H1 (cell line): Measurements from ENCODE around the gene HSCB. TPM values are rescaled to one million over a fixed set of nuclear protein-coding genes. Genes with fewer than 3 reads are reported as not detected.

Experiments used
- CTCF ChIA-PET: fragments of 300-600 bp; sonication (Branson Sonifier 250); formaldehyde crosslinking; loops from one replicate; lab custom pipeline; 2021; ENCODE audit not compliant: partially characterized antibody; lab: Charles Lee
- POLR2A ChIA-PET: fragments of 300-600 bp; sonication (Branson Sonifier 250); formaldehyde crosslinking; loops from one replicate; lab custom pipeline; 2021; ENCODE audit warnings: inconsistent platforms; ENCODE audit not compliant: partially characterized antibody; lab: Charles Lee
- DNase-seq, 2 experiments: peaks; one replicate each; pipeline versions ENCODE4 v3.0.0 to v3.0.0-alpha.2; 2010 to 2022; ENCODE audit warnings: low spot score in 2 of 2, low read depth in 1 of 2, mixed read lengths in 1 of 2
- FAIRE-seq: peaks from 2 replicates; lab custom pipeline; 2011; peaks lifted over from hg19 to GRCh38; lab: Jason Lieb, UNC
- H2AFZ ChIP-seq: 2 replicates; pipeline ENCODE4 v1.8.1; 2012; ENCODE audit warnings: low read length, inconsistent platforms
- H2AK5ac ChIP-seq: 2 replicates; pipeline ENCODE4 v1.6.1; 2013; ENCODE audit warnings: low read depth, low read length
- H2BK120ac ChIP-seq: replicated peaks from 2 replicates; pipeline ENCODE3; 2013; ENCODE audit warnings: low read depth, low read length, inconsistent platforms
- H2BK12ac ChIP-seq: 2 replicates; pipeline ENCODE4 v1.6.1; 2013; ENCODE audit warnings: low read depth, low read length
- H2BK15ac ChIP-seq: 2 replicates; pipeline ENCODE4 v1.6.1; 2013; ENCODE audit warnings: low read length
- H2BK20ac ChIP-seq: 2 replicates; pipeline ENCODE4 v1.6.1; 2013; ENCODE audit warnings: low read length
- H2BK5ac ChIP-seq: 2 replicates; pipeline ENCODE4 v1.6.1; 2013; ENCODE audit warnings: low read depth, low read length
- H3K14ac ChIP-seq: 2 replicates; pipeline ENCODE4 v1.6.1; 2013; ENCODE audit warnings: inconsistent platforms; ENCODE audit not compliant: insufficient read length
- H3K18ac ChIP-seq: 2 replicates; pipeline ENCODE4 v1.6.1; 2013; ENCODE audit warnings: low read length; ENCODE audit errors: extremely low read depth
- H3K23ac ChIP-seq: 2 replicates; pipeline ENCODE4 v1.6.1; 2013; ENCODE audit warnings: inconsistent platforms; ENCODE audit not compliant: insufficient read length
- H3K23me2 ChIP-seq: 2 replicates; pipeline ENCODE4 v1.6.1; 2013; ENCODE audit warnings: low read depth, low read length
- H3K27ac ChIP-seq: 2 replicates; pipeline ENCODE4 v1.6.1; 2011; ENCODE audit warnings: low read depth, low read length, inconsistent platforms
- H3K27me3 ChIP-seq, 4 experiments: replicated peaks in 1 of 4; 1 replicate in 1 of 4; 2 replicates in 3 of 4; pipeline versions ENCODE4 v1.6.1 to v1.8.1; 2011 to 2013; ENCODE audit warnings: low read length in 3 of 4, mild to moderate bottlenecking in 3 of 4, inconsistent platforms in 2 of 4, mixed read lengths in 2 of 4, moderate library complexity in 1 of 4; ENCODE audit not compliant: control insufficient read depth in 3 of 4, insufficient read depth in 3 of 4; ENCODE audit errors: extremely low read depth in 1 of 4
- H3K36me3 ChIP-seq, 4 experiments: 2 replicates each; pipeline versions ENCODE4 v1.6.1 to v1.8.1; 2011 to 2013; ENCODE audit warnings: mild to moderate bottlenecking in 4 of 4, low read length in 3 of 4, moderate library complexity in 2 of 4, control low read depth in 1 of 4, inconsistent platforms in 1 of 4; ENCODE audit not compliant: insufficient read depth in 4 of 4, control insufficient read depth in 2 of 4
- H3K4ac ChIP-seq: replicated peaks from 2 replicates; pipeline ENCODE3; 2013; ENCODE audit warnings: low read length, low read depth, mixed read lengths, inconsistent platforms; ENCODE audit not compliant: insufficient read length
- H3K4me1 ChIP-seq, 4 experiments: replicated peaks in 1 of 4; 1 replicate in 1 of 4; 2 replicates in 3 of 4; pipeline versions ENCODE4 v1.6.1 to v1.8.1; 2011 to 2013; ENCODE audit warnings: low read length in 3 of 4, inconsistent platforms in 2 of 4, mixed read lengths in 1 of 4; ENCODE audit not compliant: insufficient read depth in 4 of 4, control insufficient read depth in 3 of 4
- H3K4me2 ChIP-seq, 2 experiments: 2 replicates each; pipeline versions ENCODE4 v1.6.1 to v1.8.1; 2011 to 2013; ENCODE audit warnings: low read depth in 2 of 2, low read length in 2 of 2, control low read depth in 1 of 2, inconsistent platforms in 1 of 2, mild to moderate bottlenecking in 1 of 2; ENCODE audit not compliant: insufficient read depth in 1 of 2
- H3K4me3 ChIP-seq, 4 experiments: fragments of 200-600, 300-600 bp in 1 of 4; sonication (generic), shearing (Covaris generic), sonication (Bioruptor Twin) in 1 of 4; 2 replicates each; pipeline versions ENCODE4 v1.5.1 to v1.8.1; 2011 to 2016; ENCODE audit warnings: low read length in 4 of 4, low read depth in 3 of 4, control low read depth in 2 of 4, inconsistent platforms in 2 of 4, mild to moderate bottlenecking in 2 of 4, mixed read lengths in 1 of 4, moderate library complexity in 1 of 4; ENCODE audit not compliant: insufficient read depth in 2 of 4; ENCODE audit errors: extremely low read depth in 1 of 4
- H3K56ac ChIP-seq: replicated peaks from 2 replicates; pipeline ENCODE3; 2013; ENCODE audit warnings: low read depth, mild to moderate bottlenecking, mixed read lengths, low read length, inconsistent platforms; ENCODE audit not compliant: insufficient read length
- H3K79me1 ChIP-seq: 2 replicates; pipeline ENCODE4 v1.6.1; 2013; ENCODE audit warnings: low read depth, low read length, control low read depth
- H3K79me2 ChIP-seq, 2 experiments: 2 replicates each; pipeline versions ENCODE4 v1.6.1 to v1.8.1; 2012 to 2013; ENCODE audit warnings: low read length in 2 of 2, mild to moderate bottlenecking in 2 of 2, inconsistent platforms in 1 of 2; ENCODE audit not compliant: insufficient read depth in 2 of 2, control insufficient read depth in 1 of 2
- H3K9ac ChIP-seq, 4 experiments: replicated peaks in 1 of 4; 1 replicate in 1 of 4; 2 replicates in 3 of 4; pipeline versions ENCODE4 v1.6.1 to v1.8.1; 2011 to 2013; ENCODE audit warnings: low read depth in 3 of 4, low read length in 3 of 4, control low read depth in 2 of 4, mild to moderate bottlenecking in 2 of 4, moderate library complexity in 2 of 4, inconsistent platforms in 1 of 4; ENCODE audit errors: extremely low read depth in 1 of 4
- H3K9me3 ChIP-seq, 2 experiments: 2 replicates each; pipeline versions ENCODE4 v1.6.1 to v1.8.1; 2012 to 2013; ENCODE audit warnings: mild to moderate bottlenecking in 2 of 2, moderate library complexity in 2 of 2, control low read depth in 1 of 2, inconsistent platforms in 1 of 2, low read depth in 1 of 2, low read length in 1 of 2, mixed read lengths in 1 of 2; ENCODE audit not compliant: insufficient read depth in 2 of 2
- H4K20me1 ChIP-seq, 2 experiments: replicated peaks in 1 of 2; 2 replicates each; pipeline versions ENCODE3 to v1.8.1; 2011 to 2013; ENCODE audit warnings: inconsistent platforms in 2 of 2, low read length in 2 of 2, mild to moderate bottlenecking in 1 of 2; ENCODE audit not compliant: insufficient read depth in 2 of 2, control insufficient read depth in 1 of 2
- H4K5ac ChIP-seq: 2 replicates; pipeline ENCODE4 v1.6.1; 2013; ENCODE audit warnings: low read length, low read depth, mixed read lengths, inconsistent platforms; ENCODE audit not compliant: insufficient read length
- H4K8ac ChIP-seq: 2 replicates; pipeline ENCODE4 v1.8.0; 2013; ENCODE audit warnings: mild to moderate bottlenecking, moderate library complexity, low read length, inconsistent platforms; ENCODE audit not compliant: insufficient read depth; ENCODE audit errors: extremely low read depth
- H4K91ac ChIP-seq: replicated peaks from 2 replicates; pipeline ENCODE3; 2013; ENCODE audit warnings: low read length, mixed read lengths, inconsistent platforms; ENCODE audit not compliant: insufficient read length
- CHD1 ChIP-seq: IDR thresholded peaks from 2 replicates; pipeline ENCODE4 v1.6.1; 2012; ENCODE audit warnings: low read depth, low read length, improper control_type of control experiment
- KDM1A ChIP-seq: fragments of 200-600, 300-600 bp; sonication (generic); IDR thresholded peaks from 2 replicates; pipeline ENCODE4 v1.7.1; 2016; ENCODE audit warnings: mild to moderate bottlenecking, low read length, borderline replicate concordance
- SP4 ChIP-seq: IDR thresholded peaks from 2 replicates; pipeline ENCODE4 v1.6.1; 2012; ENCODE audit warnings: low read length, inconsistent platforms
- WGBS, 2 experiments: shearing (Covaris generic) in 1 of 2; methylation state at CpG; one replicate each; pipeline versions ENCODE4 v1.1.6 to v1.1.7; 2013 to 2015; ENCODE audit warnings: low lambda C conversion rate in 2 of 2, mixed read lengths in 2 of 2, inconsistent platforms in 1 of 2, low coverage in 1 of 2, missing lambda C conversion rate in 1 of 2; ENCODE audit not compliant: insufficient replicate concordance in 2 of 2, insufficient coverage in 1 of 2, insufficient read length in 1 of 2; ENCODE audit errors: extremely low coverage in 1 of 2, missing lambda C conversion rate in 1 of 2; 5-methylcytosine and 5-hydroxymethylcytosine counted together
- polyA plus RNA-seq, 7 experiments: library from polyadenylated mRNA; depleted of rRNA in 3 of 7; stranded (reverse) in 5 of 7; unstranded in 2 of 7; fragments of >200 nt in 5 of 7; fragments of 200-250 nt in 2 of 7; gene quantifications; 1 replicate in 5 of 7; 2 replicates in 1 of 7; 4 replicates in 1 of 7; pipeline versions ENCODE4 v1.2.1 to v1.2.3, GENCODE V29; 2011 to 2013; ENCODE audit warnings: missing spikeins in 2 of 7, mixed read lengths in 2 of 7
- total RNA-seq: library from RNA; stranded (reverse); fragmentation: NEBNext Ultra II Directional; extraction: Animal tissue kit (Norgen Biotek cat#: 25700); gene quantifications from 2 replicates; pipeline ENCODE4 v1.2.1, GENCODE V29; 2021

HSCB gene
- total and polyA plus RNA-seq, 2 of the 8 experiments (the other 6 are each of a cell fraction or from before 2014, with no cell fraction given): 14.7 to 16.6 TPM

DNA sequence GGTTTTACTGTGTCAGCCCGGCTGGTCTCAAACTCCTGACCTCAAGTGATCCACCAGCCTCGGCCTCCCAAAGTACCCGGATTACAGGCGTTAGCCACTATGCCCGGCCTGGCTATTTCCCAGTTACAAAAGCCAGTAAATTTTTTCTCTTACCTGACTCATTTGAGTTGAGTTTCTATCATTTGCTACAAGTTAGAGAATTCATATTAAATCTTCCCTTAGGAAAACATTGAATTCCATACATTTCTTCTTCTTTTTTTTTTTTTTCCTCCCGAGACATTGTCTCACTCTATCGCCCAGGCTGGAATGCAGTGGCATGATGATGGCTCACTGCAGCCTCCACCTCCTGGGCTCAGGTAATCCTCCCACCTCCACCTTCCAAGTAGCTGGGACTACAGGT, 26.2 kb upstream of the HSCB start:
- Histone ChIP-seq H2BK12ac (no peak overlapping the region), H3K27ac (no peak overlapping the region), H3K36me3 (peaks cover 0 to 28% (median 16%) of the 10 kb centered on the region in 4 experiments; a peak in 7 of 8 replicates), H2BK15ac (no peak overlapping the region), H4K91ac (no peak overlapping the region), H3K56ac (no peak overlapping the region), H3K4me1 (no peaks in the 10 kb centered on the region), H3K27me3 (no peaks in the 10 kb centered on the region), H3K9me3 (no peaks in the 10 kb centered on the region), H3K4me3 (no peak overlapping the region), H4K5ac (no peak overlapping the region), H3K79me1 (no peaks in the 10 kb centered on the region), H2BK20ac (no peak overlapping the region), H3K79me2 (no peaks in the 10 kb centered on the region), H4K20me1 (no peaks in the 10 kb centered on the region), H2BK120ac (no peak overlapping the region), H2AK5ac (no peak overlapping the region), H3K23me2 (no peaks in the 10 kb centered on the region), H2AFZ (no peak overlapping the region), H3K9ac (no peak overlapping the region), H3K14ac (no peak overlapping the region), H3K4me2 (no peak overlapping the region), H2BK5ac (no peak overlapping the region), H4K8ac (no peak overlapping the region), H3K4ac (no peak overlapping the region), H3K23ac (no peak overlapping the region), H3K18ac (no peak overlapping the region)
- CTCF ChIA-PET: interaction anchor here (0.7 kb wide), 1 partner anchor 80 kb away, joined by 3 read pairs; no protein-coding TSS in a partner anchor
- POLR2A ChIA-PET: no interaction called here
- FAIRE-seq (no peak), DNase-seq (no peak)
- 95% methylated on average over 7 of the region's 7 CpGs; no CpG with 5 or more reads in 1 of the 2 experiments for WGBS, 2 experiments
- TF ChIP-seq KDM1A: no peak
- no peak for TF ChIP-seq SP4
- TF ChIP-seq CHD1: no peak
